HL-60/S4 treated with retinoic acid at 250 ng/mL for 4 days and 3 days (cell line): ENCODE data around the gene NUP35.

ENCODE experiments used
- in situ Hi-C: fragments of 300-500 bp; cut with MboI; formaldehyde crosslinking; loops from 2 replicates; pipeline ENCODE4 v1.7.0; 2022; ENCODE audit warnings: low sequenced_read_pairs

Gene NUP35

GRCh38 chr2:183124222-183124956, at the start of gene NUP35:
Gene NUP35, plus strand, starts transcription at chr2:183124443. Its CDS starts 15 bp downstream, at chr2:183124458.
- in situ Hi-C loops, result no loop called here

GRCh38 chr2:183078163-183078463, 46.1 kb upstream of the NUP35 start:
- in situ Hi-C loops, result no loop called here

DNA sequence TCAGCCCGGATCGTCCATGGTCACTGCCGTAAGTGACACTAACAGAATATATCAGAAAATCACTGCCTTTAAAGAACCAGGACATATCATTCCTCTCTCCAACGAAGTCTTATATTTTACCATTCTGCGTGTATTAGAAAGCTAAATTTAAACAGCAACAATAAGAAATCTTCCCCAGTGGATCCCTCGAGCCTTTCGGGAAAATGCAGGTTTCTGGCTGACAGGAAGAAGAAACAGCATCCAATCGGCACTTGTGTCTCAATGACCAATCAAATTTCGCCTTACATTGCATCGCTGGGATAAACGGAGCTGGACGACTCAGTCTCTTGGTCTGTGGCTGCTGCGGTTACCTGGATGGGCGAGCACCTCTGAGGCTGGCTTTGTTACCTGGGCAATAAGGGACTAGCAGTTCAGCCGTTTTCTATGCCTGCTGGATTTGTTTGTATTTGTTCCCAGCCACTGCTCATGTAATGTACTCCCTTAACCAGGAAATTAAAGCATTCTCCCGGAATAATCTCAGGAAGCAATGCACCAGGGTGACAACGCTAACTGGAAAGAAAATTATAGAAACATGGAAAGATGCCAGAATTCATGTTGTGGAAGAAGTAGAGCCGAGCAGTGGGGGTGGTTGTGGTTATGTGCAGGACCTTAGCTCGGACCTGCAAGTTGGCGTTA, 45.6 kb upstream of the NUP35 start, which contains the start of gene DUSP19:
TSS of gene DUSP19 (plus strand) at position 284 of the 675 bp plus-strand sequence. CDS start at position 471, 187 bp downstream.
- in situ Hi-C loops, result no loop called here

GRCh38 chr2:183079139-183079775, 45.0 kb upstream of the NUP35 start:
- in situ Hi-C loops, result no loop called here

GRCh38 chr2:183081911-183082310, 42.3 kb upstream of the NUP35 start:
- in situ Hi-C loops, result no loop called here

- in situ Hi-C loops, result no loop called here
Observed at GRCh38 chr2:183088061-183088460, 36.2 kb upstream of the NUP35 start.

DNA sequence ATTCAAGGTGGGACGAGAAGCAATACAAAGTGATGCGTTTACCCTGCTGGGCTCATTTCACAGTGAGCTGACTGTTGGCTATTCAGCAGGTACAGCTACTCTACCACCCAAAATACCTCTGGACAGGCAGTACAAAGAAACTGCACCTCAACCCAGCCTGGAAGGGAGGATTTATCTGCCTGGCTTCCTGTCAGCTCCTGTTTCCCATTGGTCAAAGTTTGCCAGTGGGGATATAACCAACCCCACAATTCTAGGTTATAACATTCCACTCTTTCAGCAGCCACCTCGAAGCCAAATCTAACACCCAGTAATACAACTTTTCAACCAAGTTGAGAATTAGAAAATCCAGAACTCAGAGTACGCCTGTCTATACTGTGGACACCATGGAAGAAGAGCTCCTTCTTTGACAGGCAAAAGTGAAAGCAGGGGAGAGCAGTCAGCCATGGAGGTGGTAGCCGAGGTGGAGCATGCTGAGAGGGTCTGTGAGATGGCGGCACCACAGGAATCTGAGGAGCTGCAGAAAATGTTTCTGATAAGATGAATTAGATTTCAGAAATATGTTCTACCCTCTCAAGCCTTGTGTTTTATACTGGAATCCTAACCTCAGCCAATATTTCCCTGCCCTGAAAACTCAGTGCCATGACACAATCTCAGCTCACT, 34.9 kb upstream of the NUP35 start:
- in situ Hi-C loops, result no loop called here

DNA sequence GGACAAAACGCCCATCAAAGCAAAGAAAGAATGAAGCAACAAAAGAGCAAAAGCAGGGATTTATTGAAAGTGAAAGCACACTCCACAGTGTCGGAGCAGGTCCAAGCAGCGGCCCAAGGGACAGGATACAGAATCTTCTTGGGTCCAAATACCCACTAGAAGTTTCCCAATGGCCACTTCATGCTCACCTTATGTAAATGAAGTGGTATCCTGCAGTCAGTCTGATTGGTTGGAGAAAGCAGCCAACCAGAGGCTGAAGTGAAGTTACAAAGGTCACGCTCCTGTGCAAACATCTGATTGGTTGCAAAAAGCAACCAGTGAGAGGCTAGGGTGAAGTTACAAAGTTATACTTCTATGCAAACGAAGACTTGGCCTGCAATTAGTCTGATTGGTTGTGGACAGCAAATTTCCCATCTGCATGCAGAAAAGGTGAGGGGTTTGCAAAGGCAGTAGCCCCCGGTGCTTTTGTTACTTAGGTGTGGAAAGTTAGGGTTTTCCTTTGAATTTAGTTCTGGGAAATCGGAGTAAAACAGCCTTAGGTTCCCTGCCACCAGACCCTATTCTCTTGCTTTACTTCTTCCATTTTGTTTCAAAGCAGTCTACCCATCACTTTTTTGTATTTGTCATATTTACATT, 32.8 kb upstream of the NUP35 start:
- in situ Hi-C loops, result no loop called here

DNA sequence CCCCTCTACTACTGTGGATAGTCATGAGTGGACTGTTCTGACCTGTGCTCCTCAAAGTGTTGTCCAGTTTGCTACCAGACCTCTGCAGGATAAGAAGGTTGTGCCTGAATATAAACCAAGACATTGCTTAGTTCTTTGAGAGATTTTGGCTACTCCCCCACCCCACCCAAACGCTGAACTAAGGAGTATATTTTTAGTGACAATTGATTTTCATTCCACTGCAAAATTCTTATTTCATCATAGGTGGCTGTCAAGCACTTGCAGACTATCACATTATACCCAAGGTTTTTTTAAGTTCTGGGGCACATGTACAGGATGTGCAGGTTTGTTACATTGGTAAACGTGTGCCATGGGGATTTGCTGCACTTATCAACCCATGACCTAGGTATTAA, 32.3 kb upstream of the NUP35 start:
- in situ Hi-C loops, result no loop called here

DNA sequence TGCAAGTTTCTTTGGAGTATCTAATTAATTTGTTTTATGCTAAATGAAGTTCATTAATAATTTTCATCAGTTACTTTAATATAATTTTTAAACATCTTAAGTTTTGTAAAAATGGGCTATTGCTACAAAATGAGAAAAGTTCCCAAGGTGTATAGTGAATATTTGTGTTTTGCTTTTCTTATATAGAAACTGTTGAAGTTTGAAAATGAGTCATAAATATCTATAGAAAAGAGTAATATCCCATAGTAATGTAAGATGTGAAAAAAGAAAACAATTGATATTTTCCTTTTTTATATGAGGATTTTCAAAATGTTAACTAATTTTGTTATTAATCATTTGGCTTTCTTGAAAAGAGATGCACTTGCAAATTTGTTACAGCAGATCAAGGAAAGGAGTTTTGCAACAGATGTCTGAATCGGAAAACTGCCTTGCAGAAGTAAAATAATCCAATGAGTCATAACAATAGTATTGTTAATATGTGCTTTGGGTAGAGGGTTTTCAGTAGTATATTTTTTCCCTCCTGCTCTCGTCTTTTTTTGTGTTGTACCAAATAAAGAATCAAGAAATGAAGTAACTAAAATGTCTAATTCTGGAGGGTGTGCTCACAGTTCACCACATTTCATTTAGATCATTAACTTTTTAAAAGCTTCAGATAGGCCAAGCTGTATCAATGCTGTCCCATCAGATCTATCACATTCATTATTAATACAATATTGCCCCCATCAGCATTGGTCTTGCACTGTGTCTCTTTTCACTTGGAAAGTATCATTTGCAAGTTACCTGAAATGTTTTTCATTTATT, 30.2 kb upstream of the NUP35 start:
- in situ Hi-C loops, result no loop called here

DNA sequence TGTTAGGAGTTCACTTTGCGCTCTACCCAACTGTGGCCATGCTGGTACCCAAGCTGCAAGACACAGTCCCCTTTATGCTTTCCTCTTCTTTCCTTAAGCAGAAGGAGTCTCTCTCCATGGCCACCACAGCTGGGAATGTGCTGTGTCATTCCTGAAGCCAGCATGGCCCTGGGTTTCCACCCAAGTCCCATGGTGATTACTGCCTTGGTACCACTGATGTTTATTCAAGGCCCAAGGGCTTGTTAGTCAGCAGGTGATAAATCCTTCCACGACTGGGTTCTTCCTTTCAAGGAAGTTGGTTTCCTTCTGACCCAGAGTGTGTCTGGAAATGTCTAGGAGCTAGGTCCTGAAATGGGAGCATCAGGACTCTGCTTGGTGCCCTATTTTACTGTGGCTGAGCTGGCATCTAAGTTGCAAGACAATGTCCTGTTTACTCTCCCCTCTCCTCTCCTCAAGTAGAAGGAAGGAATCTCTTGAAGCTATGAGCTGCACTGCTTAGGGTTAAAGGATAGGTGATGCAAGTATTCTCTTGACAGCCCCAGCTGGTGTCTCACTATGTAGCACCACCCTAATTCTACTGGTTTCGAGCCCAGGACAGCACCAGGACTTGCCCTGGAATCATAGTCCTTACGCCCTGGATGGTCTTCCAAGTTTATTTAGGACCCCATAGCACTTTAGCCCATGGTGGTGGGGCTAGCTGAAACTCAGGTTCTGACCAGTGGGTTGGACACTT, 18.7 kb upstream of the NUP35 start:
- in situ Hi-C loops, result no loop called here

DNA sequence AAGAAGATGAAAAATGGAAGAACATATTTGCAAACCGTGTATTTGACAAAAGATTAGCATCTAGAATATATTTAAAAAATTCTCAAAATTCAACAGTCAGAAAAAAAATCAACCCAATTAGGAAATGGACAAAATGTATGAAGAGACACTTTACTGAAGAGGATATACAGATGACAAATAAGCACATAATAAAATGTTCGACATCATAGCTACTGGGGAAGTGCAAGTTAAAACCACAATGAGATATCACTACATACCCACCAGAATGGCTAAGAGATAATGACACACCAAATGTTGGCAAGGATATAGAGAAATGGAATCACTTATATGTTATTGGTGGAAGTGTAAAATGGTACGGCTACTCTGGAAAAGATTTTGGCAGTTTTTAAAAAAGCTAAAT, 11.7 kb upstream of the NUP35 start:
- in situ Hi-C loops, result no loop called here

- in situ Hi-C loops, result no loop called here
Observed at GRCh38 chr2:183113630-183114029, 10.6 kb upstream of the NUP35 start.

GRCh38 chr2:183117226-183117625, 7.0 kb upstream of the NUP35 start:
- in situ Hi-C loops, result no loop called here

DNA sequence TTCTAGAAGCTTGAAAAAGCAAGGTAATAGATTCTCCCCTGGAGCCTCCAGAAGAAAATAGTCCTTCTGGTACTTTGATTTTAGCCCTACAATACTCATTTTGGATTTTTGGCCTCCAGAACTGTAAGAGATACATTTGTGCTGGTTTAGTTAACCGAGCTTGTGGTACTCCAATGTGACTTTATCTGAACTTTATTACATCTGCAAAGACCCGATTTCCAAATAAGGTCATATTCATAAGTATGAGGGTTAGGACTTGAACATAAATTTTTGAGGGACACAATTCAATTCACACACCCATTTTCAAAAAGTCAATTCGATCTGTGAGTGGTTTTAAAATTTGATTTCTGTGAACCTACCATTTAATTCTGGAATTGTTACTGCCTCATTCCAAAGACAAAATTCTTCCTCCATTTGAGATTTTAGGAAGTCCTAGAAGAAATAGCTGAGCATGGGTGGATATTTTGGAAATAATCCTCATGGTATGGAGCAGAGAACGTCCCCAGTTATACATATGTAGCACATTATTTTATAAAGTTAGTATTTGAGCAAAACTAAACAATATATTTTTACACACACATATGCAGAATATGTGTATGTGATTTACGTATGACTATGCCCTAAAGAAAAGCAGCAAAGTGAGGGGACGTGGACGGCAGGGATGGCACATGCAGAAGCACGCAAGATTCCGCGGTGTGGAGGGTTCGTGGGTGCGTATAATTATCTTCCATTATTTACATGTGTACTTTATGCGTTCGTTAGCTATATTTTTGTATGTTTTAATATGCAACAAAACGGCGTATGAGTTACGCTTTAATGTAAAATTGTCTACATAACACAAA, 905 bp upstream of the NUP35 start:
- in situ Hi-C loops, result no loop called here

- in situ Hi-C loops, result no loop called here
Observed at GRCh38 chr2:183123959-183124221, 353 bp upstream of the NUP35 start.

DNA sequence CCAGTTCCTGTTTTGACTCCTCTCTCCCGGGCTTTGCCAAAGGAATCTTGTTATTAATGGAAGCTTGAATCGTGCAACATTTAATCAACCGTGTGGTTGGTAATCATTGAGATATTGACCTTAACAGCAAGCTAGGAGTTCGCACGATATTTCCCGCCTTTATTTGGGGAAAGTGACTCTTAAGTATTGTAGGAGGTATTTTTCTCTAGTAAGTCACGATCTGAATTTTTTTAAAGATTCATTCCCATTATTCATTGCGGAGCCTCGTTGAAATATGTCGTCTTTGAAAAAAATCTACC, 663 bp downstream of the NUP35 start:
- in situ Hi-C loops, result no loop called here

- in situ Hi-C loops, result no loop called here
Observed at GRCh38 chr2:183125659-183126341, 1.6 kb downstream of the NUP35 start.

- in situ Hi-C loops, result no loop called here
Observed at GRCh38 chr2:183126635-183127034, 2.4 kb downstream of the NUP35 start.
